Camera-type eye (tissue), 1 donor: ENCODE measurements around the gene GAK. TPM values are rescaled to one million over a fixed set of nuclear protein-coding genes. Genes with fewer than 3 reads are reported as not detected.

ENCODE experiments used
- total RNA-seq: library from RNA; depleted of rRNA; stranded (reverse); fragments of >200 nt; gene quantifications from one replicate; pipeline ENCODE4 v1.2.3, GENCODE V29; 2014

GAK gene
- 83.1 TPM for total RNA-seq

GRCh38 chr4:931960-932712 lies at the start of gene GAK, which contains the start of gene TMEM175:
Gene GAK, minus strand, starts transcription at chr4:932316. Its CDS starts 129 bp downstream, at chr4:932187.
Gene TMEM175, plus strand, starts transcription at chr4:932460. Its CDS starts 15,280 bp downstream, at chr4:947740.

GRCh38 chr4:973431-974397 lies 41.6 kb upstream of the GAK start, which contains the start of gene DGKQ:
Gene DGKQ, minus strand, starts transcription at chr4:973569. Its CDS starts 87 bp downstream, at chr4:973482.

GRCh38 chr4:825971-826330 lies 106.2 kb downstream of the GAK start, which contains the start of gene CPLX1:
Gene CPLX1, minus strand, starts transcription at chr4:826129. Its CDS starts 1,607 bp downstream, at chr4:824522.

Other genes with a start within 250 kb of the GAK start
- 3.5 TPM for gene SLC49A3, start 243.2 kb downstream of the GAK start, total RNA-seq
- gene PCGF3, start 226.5 kb downstream of the GAK start, total RNA-seq, result 74.4 TPM
- 9.2 TPM for gene CPLX1, start 106.2 kb downstream of the GAK start, total RNA-seq
- gene TMEM175, start 144 bp upstream of the GAK start, total RNA-seq, result 22.4 TPM
- gene DGKQ, start 41.3 kb upstream of the GAK start, total RNA-seq, result 8.8 TPM
- 18.9 TPM for gene IDUA, start 54.7 kb upstream of the GAK start, total RNA-seq
- gene SLC26A1, start 61.1 kb upstream of the GAK start, total RNA-seq, result 0.49 TPM
- 31.2 TPM for gene FGFRL1, start 79.3 kb upstream of the GAK start, total RNA-seq
- 1.6 TPM for gene RNF212, start 181.2 kb upstream of the GAK start, total RNA-seq
- gene SPON2, start 240.3 kb upstream of the GAK start, total RNA-seq, result 69.1 TPM